GM12892 (cell line): ENCODE results near the gene CCDC92B.

Experiments
- POLR2A ChIP-seq: IDR thresholded peaks from 2 replicates; pipeline ENCODE4 v1.6.1; 2011; ENCODE audit warnings: low read depth, low read length, control low read depth
- POLR2AphosphoS5 ChIP-seq: IDR thresholded peaks from 2 replicates; pipeline ENCODE4 v1.6.1; 2011; ENCODE audit warnings: low read depth, low read length, control low read depth
- TAF1 ChIP-seq: IDR thresholded peaks from 2 replicates; pipeline ENCODE4 v1.6.1; 2011; ENCODE audit warnings: low read depth, mild to moderate bottlenecking, control low read depth, low read length, borderline replicate concordance

- TF ChIP-seq POLR2A, result no peak
- TF ChIP-seq POLR2AphosphoS5, result no peak
- TF ChIP-seq TAF1, result no peak
Measured at GRCh38 chr17:2750721-2751120, 1.3 kb upstream of the CCDC92B start.
